Hematopoietic multipotent progenitor cell treated with erythropoietin and hydrocortisone succinate and interleukin-3 and kit ligand, for 4 days (in vitro differentiated cells): ENCODE measurements around the gene CD46.

ENCODE experiments used
- DNase-seq: peaks from one replicate; pipeline ENCODE4 v3.0.0-alpha.2; 2015

The CD46 gene

GRCh38 chr1:207799989-207800648, 48.3 kb downstream of the CD46 start:
- DNase-seq = no peak

- no peak for DNase-seq
Observed at GRCh38 chr1:207801819-207802218, 50.0 kb downstream of the CD46 start.

GRCh38 chr1:207803678-207804077, 51.8 kb downstream of the CD46 start:
- no peak for DNase-seq

- DNase-seq = no peak
Observed at GRCh38 chr1:207804721-207805468, 53.0 kb downstream of the CD46 start.

GRCh38 chr1:207805841-207806421, 54.1 kb downstream of the CD46 start:
- DNase-seq = peak; percentile 57

- no peak for DNase-seq
Observed at GRCh38 chr1:207806531-207807325, 54.9 kb downstream of the CD46 start.

GRCh38 chr1:207807326-207807689, 55.5 kb downstream of the CD46 start:
- DNase-seq = no peak

- peak; percentile 64 for DNase-seq
Observed at GRCh38 chr1:207807690-207808321, 56.0 kb downstream of the CD46 start.

- DNase-seq = no peak
Observed at GRCh38 chr1:207808322-207808705, 56.5 kb downstream of the CD46 start.

- no peak for DNase-seq
Observed at GRCh38 chr1:207808911-207809555, 57.2 kb downstream of the CD46 start.

- no peak for DNase-seq
Observed at GRCh38 chr1:207810173-207810572, 58.3 kb downstream of the CD46 start.

GRCh38 chr1:207810606-207811295, 58.9 kb downstream of the CD46 start:
- DNase-seq = no peak

GRCh38 chr1:207811319-207811718, 59.5 kb downstream of the CD46 start:
- DNase-seq = no peak

- DNase-seq = peak; percentile 55
Observed at GRCh38 chr1:207811920-207812720, 60.3 kb downstream of the CD46 start.

- DNase-seq = no peak
Observed at GRCh38 chr1:207812778-207813511, 61.1 kb downstream of the CD46 start.

GRCh38 chr1:207813512-207813881, 61.6 kb downstream of the CD46 start:
- DNase-seq = no peak

GRCh38 chr1:207813946-207814345, 62.1 kb downstream of the CD46 start:
- DNase-seq = no peak

GRCh38 chr1:207814469-207814868, 62.6 kb downstream of the CD46 start:
- no peak for DNase-seq

- no peak for DNase-seq
Observed at GRCh38 chr1:207815466-207815865, 63.6 kb downstream of the CD46 start.

GRCh38 chr1:207815913-207816291, 64.0 kb downstream of the CD46 start:
- peak; percentile 53 for DNase-seq
